Mucosa of stomach (tissue), 1 donor: ENCODE data around the gene MOCOS.

ENCODE experiments used
- H3K27me3 ChIP-seq: one replicate; pipeline ENCODE4 v1.7.0; 2013; ENCODE audit warnings: mild to moderate bottlenecking, low read length; ENCODE audit not compliant: control insufficient read depth, insufficient read depth
- H3K36me3 ChIP-seq: one replicate; pipeline ENCODE4 v1.7.0; 2013; ENCODE audit warnings: low read length; ENCODE audit not compliant: control insufficient read depth, insufficient read depth
- H3K4me1 ChIP-seq: one replicate; pipeline ENCODE4 v1.7.0; 2013; ENCODE audit warnings: mild to moderate bottlenecking, low read length; ENCODE audit not compliant: control insufficient read depth, insufficient read depth
- H3K4me3 ChIP-seq: one replicate; pipeline ENCODE4 v1.7.0; 2013; ENCODE audit warnings: low read length
- H3K9ac ChIP-seq: one replicate; pipeline ENCODE4 v1.7.0; 2013; ENCODE audit warnings: mild to moderate bottlenecking, low read length, moderate library complexity
- H3K9me3 ChIP-seq: one replicate; pipeline ENCODE4 v1.7.0; 2013; ENCODE audit warnings: mild to moderate bottlenecking, low read length, moderate library complexity; ENCODE audit not compliant: control insufficient read depth
- donor health status: Pancreatic carcinoma.

Gene MOCOS

DNA sequence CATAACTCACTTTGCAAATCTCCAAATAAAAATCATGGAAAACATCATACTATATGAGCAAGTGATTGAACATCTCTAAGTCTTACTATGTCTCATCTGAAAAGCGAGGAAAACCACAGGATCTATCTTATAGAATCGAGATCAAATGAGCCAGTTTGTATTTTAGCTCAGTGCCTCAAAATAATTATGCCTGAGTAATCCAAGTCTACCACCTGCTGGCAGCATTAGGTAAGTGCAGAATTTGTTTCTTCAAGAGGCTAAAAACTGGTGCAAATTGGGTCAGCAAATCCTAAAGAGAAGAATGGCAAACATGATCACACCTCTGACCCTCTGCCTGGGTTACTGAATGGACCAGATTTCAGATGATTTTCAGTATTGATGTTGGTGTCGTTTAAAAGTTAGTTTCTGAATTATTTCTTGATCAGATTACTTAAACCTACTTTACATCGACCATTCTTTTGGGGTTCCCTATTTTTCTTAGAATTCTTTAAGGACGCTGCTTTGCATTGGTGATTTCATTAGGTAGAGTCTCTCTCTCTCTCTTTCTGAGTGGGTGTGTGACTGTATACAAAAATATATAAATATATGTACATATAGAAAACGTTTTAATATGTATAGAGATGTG lies 97.5 kb downstream of the MOCOS start:
- Histone ChIP-seq H3K36me3 (no peaks in the 10 kb centered on the region), H3K9ac (no peak overlapping the region), H3K4me3 (no peak overlapping the region), H3K4me1 (no peaks in the 10 kb centered on the region), H3K9me3 (no peaks in the 10 kb centered on the region), H3K27me3 (no peaks in the 10 kb centered on the region)

DNA sequence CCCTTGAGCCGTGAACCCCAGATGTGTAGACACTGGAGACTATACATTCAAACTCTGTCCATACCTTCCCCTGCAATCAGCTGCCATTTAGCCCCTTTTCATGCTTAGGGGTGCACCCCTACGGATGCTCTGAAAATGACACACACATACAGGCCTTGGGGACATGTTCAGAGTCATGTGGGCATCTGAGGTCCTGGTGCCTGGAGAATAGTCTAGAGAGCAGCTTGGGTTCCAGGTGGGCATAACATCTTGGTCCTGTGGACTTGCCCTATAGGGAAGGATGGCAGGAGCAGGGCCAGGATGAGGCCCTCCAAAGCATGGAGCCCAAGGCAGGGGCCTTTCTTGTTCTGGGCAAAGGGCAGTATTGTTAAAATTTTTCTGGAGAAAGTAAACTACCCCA lies 100.4 kb downstream of the MOCOS start:
- H3K36me3 ChIP-seq: no peaks in the 10 kb centered on the region
- no peak overlapping the region for H3K4me3 ChIP-seq
- no peaks in the 10 kb centered on the region for H3K27me3 ChIP-seq
- H3K9ac ChIP-seq: no peak overlapping the region
- no peaks in the 10 kb centered on the region for H3K4me1 ChIP-seq
- H3K9me3 ChIP-seq: no peaks in the 10 kb centered on the region

DNA sequence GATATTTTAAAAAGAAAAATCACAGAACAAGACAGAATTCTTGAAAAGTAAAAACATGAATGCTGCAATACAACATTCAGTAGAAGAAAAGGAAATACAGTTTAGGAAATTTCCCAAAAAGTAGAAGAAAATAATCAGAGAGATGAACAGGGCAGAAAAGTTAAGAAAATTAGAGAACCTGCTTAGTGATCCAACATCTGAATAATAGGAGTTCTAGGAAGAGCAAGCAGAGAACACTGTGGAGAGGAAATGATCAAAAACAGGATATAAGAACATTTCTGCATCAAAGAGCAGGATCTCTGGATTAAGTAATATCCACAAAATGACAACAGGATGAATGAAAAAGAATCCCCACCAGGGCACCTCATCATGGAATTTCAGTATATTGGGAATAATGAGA lies 101.4 kb downstream of the MOCOS start:
- no peaks in the 10 kb centered on the region for H3K27me3 ChIP-seq
- no peaks in the 10 kb centered on the region for H3K9me3 ChIP-seq
- no peaks in the 10 kb centered on the region for H3K4me1 ChIP-seq
- no peak overlapping the region for H3K4me3 ChIP-seq
- no peak overlapping the region for H3K9ac ChIP-seq
- no peaks in the 10 kb centered on the region for H3K36me3 ChIP-seq

DNA sequence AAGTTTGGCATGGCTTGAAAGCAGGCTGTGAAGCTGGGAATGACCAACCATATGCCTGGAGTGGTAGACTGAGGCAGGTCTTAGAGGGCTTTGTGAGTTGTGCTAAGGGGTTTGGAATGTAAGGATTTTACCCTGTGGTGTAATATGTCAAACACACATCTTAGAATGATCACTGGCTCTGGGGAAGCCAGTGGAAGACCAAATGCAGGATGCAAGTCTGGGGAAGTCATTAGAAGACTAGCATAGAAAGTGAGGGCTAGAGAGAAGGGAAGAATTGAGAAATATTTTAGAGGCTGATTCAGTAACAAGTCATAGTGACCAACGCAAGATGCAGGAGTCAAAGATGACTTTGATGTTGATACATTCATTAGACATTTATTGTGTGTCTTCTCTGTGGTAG lies 106.7 kb downstream of the MOCOS start:
- Histone ChIP-seq H3K4me1 (peaks cover 7% of the 10 kb centered on the region), H3K9ac (no peak overlapping the region), H3K9me3 (no peaks in the 10 kb centered on the region), H3K27me3 (peaks cover 41% of the 10 kb centered on the region), H3K36me3 (no peaks in the 10 kb centered on the region), H3K4me3 (no peak overlapping the region)

DNA sequence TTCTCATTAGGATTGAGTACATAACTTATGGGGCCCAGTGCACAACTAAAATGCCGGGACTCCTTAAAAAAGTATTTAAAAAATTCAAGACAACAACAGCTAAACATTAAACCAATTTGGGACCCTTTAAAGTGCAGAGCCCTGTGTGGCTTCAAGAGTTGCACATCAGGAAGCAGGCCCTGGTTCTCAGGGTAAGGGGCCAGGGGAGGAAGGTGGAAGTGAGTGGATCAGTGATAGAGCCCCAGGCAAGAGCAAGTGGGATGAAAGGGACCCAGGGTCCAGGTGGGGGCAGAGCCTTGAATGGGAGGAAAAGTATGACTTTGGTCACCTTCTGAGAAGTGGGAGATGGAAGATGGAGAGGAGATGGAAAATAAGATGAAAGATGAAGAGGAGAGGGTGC lies 107.9 kb downstream of the MOCOS start:
- H3K27me3 ChIP-seq: peaks cover 51% of the 10 kb centered on the region

DNA sequence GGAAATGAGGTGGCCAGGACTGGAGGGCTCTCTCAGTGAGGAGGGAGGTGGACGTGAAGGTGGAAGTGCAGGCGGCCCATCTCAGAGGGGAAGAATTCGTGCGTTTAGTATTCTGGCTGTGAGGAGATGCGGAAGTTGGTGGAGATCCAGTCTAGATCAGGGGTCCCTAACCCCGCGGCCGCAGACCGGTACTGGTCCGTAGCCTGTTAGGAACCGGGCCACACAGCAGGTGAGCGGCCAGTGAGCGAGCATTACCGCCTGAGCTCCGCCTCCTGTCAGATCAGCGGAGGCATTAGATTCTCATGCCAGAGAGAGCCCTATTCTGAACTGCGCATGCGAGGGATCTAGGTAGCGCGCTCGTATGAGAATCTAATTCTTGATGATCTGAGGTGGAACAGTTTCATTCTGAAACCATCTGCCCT lies 108.6 kb downstream of the MOCOS start:
- Histone ChIP-seq H3K4me3 (no peak overlapping the region), H3K36me3 (no peaks in the 10 kb centered on the region), H3K4me1 (peaks cover 7% of the 10 kb centered on the region), H3K27me3 (peaks cover 57% of the 10 kb centered on the region), H3K9ac (no peak overlapping the region), H3K9me3 (no peaks in the 10 kb centered on the region)

More for the DNA sequence above, 107.9 kb downstream of the MOCOS start:
- Histone ChIP-seq H3K36me3 (no peaks in the 10 kb centered on the region), H3K4me3 (no peak overlapping the region), H3K4me1 (peaks cover 7% of the 10 kb centered on the region), H3K9me3 (no peaks in the 10 kb centered on the region), H3K9ac (no peak overlapping the region)

DNA sequence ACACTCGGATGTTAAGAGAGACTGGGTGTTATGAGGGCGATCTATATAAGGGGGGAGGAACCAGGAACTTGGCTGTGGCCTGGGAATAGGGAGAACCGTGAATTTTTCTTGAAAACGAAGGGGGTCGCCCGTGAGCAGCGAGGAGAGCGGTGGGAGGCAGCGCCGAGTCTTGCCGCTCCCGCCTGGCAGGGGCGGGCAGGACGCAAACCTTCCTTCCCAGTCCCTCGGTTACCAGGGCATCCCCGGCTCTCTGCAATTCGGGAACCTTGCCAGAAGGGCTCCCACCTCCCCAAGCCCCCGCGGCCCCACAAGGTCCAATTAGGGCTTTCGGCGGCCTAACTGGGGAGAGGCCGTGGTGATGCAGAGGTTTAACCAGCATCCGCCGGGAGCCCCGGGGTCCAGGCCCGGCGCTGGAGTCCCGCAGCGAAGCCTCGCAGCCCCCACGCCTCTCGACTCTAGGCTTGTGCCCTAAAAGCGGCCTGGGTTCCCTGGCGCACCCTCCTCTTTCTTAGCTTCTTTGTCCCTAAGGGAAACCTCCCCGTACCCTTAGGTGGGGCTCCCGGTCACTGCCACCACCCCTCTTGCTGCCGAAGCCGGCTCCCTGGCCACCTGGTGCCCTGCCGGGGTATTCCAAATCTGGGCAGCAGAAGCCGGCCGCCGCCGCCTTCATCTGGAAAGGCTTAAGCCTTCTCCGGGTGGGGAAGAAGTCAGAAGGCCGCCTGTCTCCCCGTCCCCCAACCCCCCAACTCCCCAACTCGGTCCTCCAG lies 109.5 kb downstream of the MOCOS start:
- Histone ChIP-seq H3K9me3 (no peaks in the 10 kb centered on the region), H3K4me1 (peaks cover 7% of the 10 kb centered on the region), H3K36me3 (no peaks in the 10 kb centered on the region), H3K9ac (no peak overlapping the region), H3K4me3 (no peak overlapping the region), H3K27me3 (peaks cover 57% of the 10 kb centered on the region)

DNA sequence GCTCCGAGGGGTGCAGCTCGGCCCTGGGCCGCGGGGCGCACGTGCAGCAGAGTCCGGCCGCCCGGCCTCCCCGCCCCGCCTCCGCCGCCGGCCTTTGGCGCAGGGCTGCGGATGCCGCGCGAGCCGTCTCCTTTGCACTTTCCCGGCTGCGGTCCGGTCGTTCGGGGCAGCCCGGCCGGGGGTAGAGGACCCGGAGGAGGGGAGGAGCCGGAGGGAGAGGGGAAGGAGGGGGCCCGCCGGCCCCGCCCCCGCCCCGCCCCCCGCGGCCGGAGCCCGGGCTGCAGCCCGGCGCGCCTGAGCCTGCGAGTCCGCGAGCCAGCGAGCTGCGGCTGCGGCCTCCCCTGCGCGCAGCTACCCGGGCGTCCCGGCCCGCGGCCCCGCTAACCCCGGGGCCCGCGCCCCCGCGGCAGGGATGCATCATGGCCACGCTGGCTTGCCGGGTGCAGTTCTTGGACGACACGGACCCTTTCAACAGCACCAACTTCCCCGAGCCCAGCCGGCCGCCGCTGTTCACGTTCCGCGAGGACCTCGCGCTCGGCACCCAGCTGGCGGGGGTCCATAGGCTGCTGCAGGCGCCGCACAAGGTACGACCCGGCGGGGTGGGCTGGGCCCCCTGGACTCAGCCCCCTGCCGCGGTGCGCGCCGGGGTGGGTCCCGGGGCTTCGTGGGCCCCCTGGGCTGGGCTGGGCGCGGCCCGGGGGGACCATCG lies 110.3 kb downstream of the MOCOS start, which contains the start of gene FHOD3:
Gene FHOD3 (plus strand): TSS at position 297 of the 709 bp plus-strand sequence. CDS start 123 bp downstream, at position 420.
- Histone ChIP-seq H3K27me3 (peaks cover 57% of the 10 kb centered on the region), H3K36me3 (no peaks in the 10 kb centered on the region), H3K4me3 (no peak within 1 kb of the TSS), H3K9me3 (no peaks in the 10 kb centered on the region), H3K4me1 (peaks cover 7% of the 10 kb centered on the region), H3K9ac (peak within 1 kb of the TSS; percentile 39)

DNA sequence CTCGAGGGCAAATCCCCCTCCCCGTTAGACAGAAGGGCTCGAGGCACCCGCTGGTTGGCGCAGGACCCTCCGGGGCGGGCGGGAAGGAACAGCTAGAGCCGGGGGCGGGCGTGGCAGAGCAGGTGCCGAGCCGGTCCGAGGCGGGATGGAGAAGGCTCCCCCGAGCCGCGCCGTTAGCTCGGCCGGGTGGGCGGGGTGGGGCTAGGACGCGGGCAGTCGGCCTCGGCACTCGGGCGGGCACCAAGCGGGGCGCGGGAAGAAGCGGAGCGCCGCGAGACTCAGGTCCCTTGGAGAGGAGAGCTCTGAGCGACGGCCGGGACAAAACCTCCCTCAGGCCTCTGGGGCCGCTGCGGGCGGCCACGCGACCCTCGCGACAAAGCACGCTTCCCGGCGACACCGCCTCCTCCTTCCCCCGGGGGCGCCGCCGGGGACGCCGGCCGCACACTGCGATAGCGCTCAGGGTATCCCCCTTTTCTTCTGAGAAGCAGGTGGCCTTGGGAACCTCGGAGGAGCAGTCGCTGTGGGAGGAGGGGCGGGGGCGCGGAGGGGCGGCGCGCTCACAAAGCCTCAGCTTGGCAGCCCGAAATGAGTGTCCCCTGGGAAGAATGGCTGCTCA lies 110.9 kb downstream of the MOCOS start:
- Histone ChIP-seq H3K27me3 (peaks cover 57% of the 10 kb centered on the region), H3K9me3 (no peaks in the 10 kb centered on the region), H3K4me1 (peaks cover 7% of the 10 kb centered on the region), H3K36me3 (no peaks in the 10 kb centered on the region), H3K4me3 (no peak overlapping the region), H3K9ac (peak overlapping the region; percentile 39)

DNA sequence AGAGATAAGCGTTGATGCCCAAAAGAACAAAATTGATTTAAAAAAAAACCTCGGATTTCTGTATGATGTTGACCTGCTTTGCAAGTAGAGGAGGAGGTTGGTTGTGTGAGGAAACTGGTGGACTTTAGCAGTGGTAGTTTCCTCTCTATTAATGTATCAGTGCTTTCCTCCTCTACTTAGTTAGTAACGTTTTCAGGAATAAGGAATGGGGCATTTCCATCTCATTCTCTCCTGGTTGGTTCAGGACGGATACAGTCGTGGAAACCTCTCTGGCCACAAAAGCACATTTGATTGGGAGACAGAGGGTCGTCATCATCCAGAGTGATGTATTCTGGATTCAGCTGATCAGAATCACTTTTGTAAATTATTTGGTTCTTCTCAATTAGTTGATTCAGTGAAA lies 111.7 kb downstream of the MOCOS start:
- Histone ChIP-seq H3K27me3 (peaks cover 57% of the 10 kb centered on the region), H3K9me3 (no peaks in the 10 kb centered on the region), H3K4me1 (peaks cover 7% of the 10 kb centered on the region), H3K36me3 (no peaks in the 10 kb centered on the region), H3K9ac (no peak overlapping the region), H3K4me3 (no peak overlapping the region)

DNA sequence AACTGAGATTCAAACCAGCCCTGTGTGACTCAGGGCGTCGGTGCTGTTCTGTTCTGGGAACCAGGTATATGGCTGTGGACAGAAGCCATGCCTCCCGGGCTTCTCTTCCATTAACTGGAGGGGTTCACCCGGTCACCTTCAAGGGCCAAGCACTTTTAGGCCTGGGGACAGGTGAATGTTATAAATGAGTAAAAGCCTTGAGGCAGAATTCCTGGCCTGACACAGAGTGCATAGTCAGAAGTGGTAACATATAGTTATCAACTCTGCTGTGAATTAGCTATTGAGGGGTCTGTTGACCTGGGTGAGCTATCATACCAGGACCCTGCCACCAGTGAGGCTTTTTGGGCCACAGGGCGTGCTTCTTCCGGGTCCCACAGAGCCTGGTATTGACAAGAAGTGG lies 112.9 kb downstream of the MOCOS start:
- H3K36me3 ChIP-seq: no peaks in the 10 kb centered on the region
- H3K4me1 ChIP-seq: peaks cover 7% of the 10 kb centered on the region
- H3K9me3 ChIP-seq: no peaks in the 10 kb centered on the region
- H3K27me3 ChIP-seq: peaks cover 48% of the 10 kb centered on the region
- no peak overlapping the region for H3K4me3 ChIP-seq
- no peak overlapping the region for H3K9ac ChIP-seq

DNA sequence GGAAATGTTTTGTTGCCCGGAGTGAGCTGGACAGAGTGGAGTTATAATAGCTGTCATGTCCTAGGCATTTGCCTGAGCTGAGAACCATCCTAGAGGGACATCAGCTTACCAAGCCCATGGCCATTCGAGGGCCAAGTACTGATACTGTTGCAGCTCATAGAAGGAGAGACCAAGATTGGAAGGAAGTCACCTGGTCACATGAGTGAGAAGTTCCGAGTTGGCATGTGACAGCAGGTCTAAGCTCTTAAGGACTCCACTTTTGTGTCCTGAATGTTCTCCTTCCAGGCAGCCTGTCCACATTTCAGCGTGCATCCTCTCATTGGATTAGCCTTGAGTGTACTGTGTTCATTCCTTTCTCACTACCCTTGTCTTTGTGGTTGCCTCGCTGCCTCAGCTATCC lies 114.6 kb downstream of the MOCOS start:
- H3K4me1 ChIP-seq: peaks cover under 1% of the 10 kb centered on the region
- peaks cover 32% of the 10 kb centered on the region for H3K27me3 ChIP-seq
- no peaks in the 10 kb centered on the region for H3K9me3 ChIP-seq

More for the DNA sequence above, 114.6 kb downstream of the MOCOS start:
- Histone ChIP-seq H3K4me3 (no peak overlapping the region), H3K36me3 (no peaks in the 10 kb centered on the region), H3K9ac (no peak overlapping the region)
